GM23338 (cell line): ENCODE data around the gene SLC9A9.

ENCODE experiments used
- CREB1 ChIP-seq: fragments of 250-450 bp; sonication (Bioruptor Pico); IDR thresholded peaks from 2 replicates; pipeline ENCODE4 v1.5.0; 2020; ENCODE audit warnings: low read depth, mild to moderate bottlenecking, moderate library complexity
- CTCF ChIP-seq, 2 experiments: fragments of 200-600 bp in 1 of 2; sonication (generic) in 1 of 2; conservative IDR thresholded peaks; 2 replicates each; pipeline versions ENCODE4 v1.5.1 to v1.6.1; 2016 to 2017; ENCODE audit warnings: antibody characterized with exemption in 2 of 2, low read depth in 2 of 2, mild to moderate bottlenecking in 2 of 2, moderate library complexity in 1 of 2
- ETS1 ChIP-seq: IDR thresholded peaks from 2 replicates; pipeline ENCODE4 v1.6.1; 2016; ENCODE audit warnings: antibody characterized with exemption
- EZH2 ChIP-seq: fragments of 200-600 bp; sonication (generic); IDR thresholded peaks from one replicate; pipeline ENCODE4 v1.8.0; 2017; ENCODE audit warnings: antibody characterized with exemption, mild to moderate bottlenecking, low read depth; ENCODE audit not compliant: unreplicated experiment
- EZH2phosphoT487 ChIP-seq: fragments of 200-600 bp; sonication (generic); IDR thresholded peaks from one replicate; pipeline ENCODE4 v1.8.1; 2018; ENCODE audit warnings: antibody characterized with exemption; ENCODE audit not compliant: unreplicated experiment
- JUNB ChIP-seq: IDR thresholded peaks from one replicate; pipeline ENCODE4 v1.6.1; 2016; ENCODE audit warnings: antibody characterized with exemption; ENCODE audit not compliant: unreplicated experiment
- NANOG ChIP-seq: IDR thresholded peaks from 2 replicates; pipeline ENCODE4 v1.6.1; 2016; ENCODE audit warnings: antibody characterized with exemption, borderline replicate concordance
- POLR2AphosphoS5 ChIP-seq: IDR thresholded peaks from 2 replicates; pipeline ENCODE4 v1.6.1; 2016; ENCODE audit warnings: antibody characterized with exemption, low read depth
- REST ChIP-seq: IDR thresholded peaks from one replicate; pipeline ENCODE4 v1.6.1; 2018; ENCODE audit warnings: antibody characterized with exemption; ENCODE audit not compliant: unreplicated experiment
- STAT1 ChIP-seq: IDR thresholded peaks from one replicate; pipeline ENCODE4 v1.6.1; 2016; ENCODE audit warnings: antibody characterized with exemption; ENCODE audit not compliant: unreplicated experiment
- ZNF114 ChIP-seq: fragments of 250-450 bp; sonication (Bioruptor Pico); IDR thresholded peaks from 2 replicates; pipeline ENCODE4 v1.5.0; 2020; ENCODE audit warnings: mild to moderate bottlenecking, moderate library complexity
- ZNF462 ChIP-seq: fragments of 250-450 bp; sonication (Bioruptor Pico); IDR thresholded peaks from 2 replicates; pipeline ENCODE4 v1.5.0; 2020; ENCODE audit warnings: mild to moderate bottlenecking, moderate library complexity

GRCh38 chr3:143354342-143354741 is 493.9 kb downstream of the SLC9A9 start:
- TF ChIP-seq CTCF (conservative IDR thresholded peaks at IDR 0.05; ENCODE audit: low read depth in 2 of 2): no peak
- no peak for TF ChIP-seq REST
- no peak for TF ChIP-seq EZH2
- TF ChIP-seq CREB1 (CRISPR knock-in tag): no peak
- no peak for TF ChIP-seq ZNF114
- no peak for TF ChIP-seq JUNB
- no peak for TF ChIP-seq POLR2AphosphoS5
- TF ChIP-seq ETS1: no peak
- no peak for TF ChIP-seq EZH2phosphoT487
- no peak for TF ChIP-seq STAT1
- TF ChIP-seq ZNF462 (CRISPR knock-in tag): no peak
- TF ChIP-seq NANOG: no peak
